Measurements from ENCODE around the gene AFAP1. TPM values are rescaled to one million over a fixed set of nuclear protein-coding genes. Genes with fewer than 3 reads are reported as not detected.
A peak's percentile ranks its signal among the peaks of the same experiment; 100 is the strongest.

Gene AFAP1
- total RNA-seq, 1 donor from 2014 or later, result 6.7 TPM

- Mint-ChIP-seq H3K27ac (no peak overlapping the region), H3K9me3 (no peaks in the 10 kb centered on the region), H3K27me3 (ENCODE audit: insufficient read depth, low read depth) (peaks cover 3% of the 10 kb centered on the region), H3K36me3 (peaks cover 22% of the 10 kb centered on the region), H3K4me1 (peaks cover 47% of the 10 kb centered on the region), H3K4me3 (no peak overlapping the region)
- no peak overlapping the region for H3K27ac ChIP-seq
- H3K79me2 ChIP-seq (ENCODE audit: low read depth), result no peaks in the 10 kb centered on the region
- H3K9me3 ChIP-seq (ENCODE audit: low read depth), result no peaks in the 10 kb centered on the region
- H3F3A ChIP-seq (ENCODE audit: low read depth), result peaks cover 18% of the 10 kb centered on the region
- H3K27me3 ChIP-seq, result no peaks in the 10 kb centered on the region
- H3K4me1 ChIP-seq, result peaks cover 13% of the 10 kb centered on the region
- TF ChIP-seq, protein P1, sequence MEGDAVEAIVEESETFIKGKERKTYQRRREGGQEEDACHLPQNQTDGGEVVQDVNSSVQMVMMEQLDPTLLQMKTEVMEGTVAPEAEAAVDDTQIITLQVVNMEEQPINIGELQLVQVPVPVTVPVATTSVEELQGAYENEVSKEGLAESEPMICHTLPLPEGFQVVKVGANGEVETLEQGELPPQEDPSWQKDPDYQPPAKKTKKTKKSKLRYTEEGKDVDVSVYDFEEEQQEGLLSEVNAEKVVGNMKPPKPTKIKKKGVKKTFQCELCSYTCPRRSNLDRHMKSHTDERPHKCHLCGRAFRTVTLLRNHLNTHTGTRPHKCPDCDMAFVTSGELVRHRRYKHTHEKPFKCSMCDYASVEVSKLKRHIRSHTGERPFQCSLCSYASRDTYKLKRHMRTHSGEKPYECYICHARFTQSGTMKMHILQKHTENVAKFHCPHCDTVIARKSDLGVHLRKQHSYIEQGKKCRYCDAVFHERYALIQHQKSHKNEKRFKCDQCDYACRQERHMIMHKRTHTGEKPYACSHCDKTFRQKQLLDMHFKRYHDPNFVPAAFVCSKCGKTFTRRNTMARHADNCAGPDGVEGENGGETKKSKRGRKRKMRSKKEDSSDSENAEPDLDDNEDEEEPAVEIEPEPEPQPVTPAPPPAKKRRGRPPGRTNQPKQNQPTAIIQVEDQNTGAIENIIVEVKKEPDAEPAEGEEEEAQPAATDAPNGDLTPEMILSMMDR (IDR thresholded peaks at IDR 0.05), result no peak
- no peak for TF ChIP-seq EZH2phosphoT487 (IDR thresholded peaks at IDR 0.05)
- TF ChIP-seq EZH2 (IDR thresholded peaks at IDR 0.05), result no peak
- H3K9ac ChIP-seq, result no peak overlapping the region
- no peak overlapping the region for H3K4me2 ChIP-seq
- H3K4me3 ChIP-seq, result no peak overlapping the region
- H4K20me1 ChIP-seq (ENCODE audit: low read depth), result peaks cover 15% of the 10 kb centered on the region
- no peak overlapping the region for H2AFZ ChIP-seq (replicated peaks)
- no peaks in the 10 kb centered on the region for H3K36me3 ChIP-seq
- DNase-seq (ENCODE audit: low spot score), result no peak
Measured at GRCh38 chr4:7801641-7802040, 138.0 kb downstream of the AFAP1 start.

DNA sequence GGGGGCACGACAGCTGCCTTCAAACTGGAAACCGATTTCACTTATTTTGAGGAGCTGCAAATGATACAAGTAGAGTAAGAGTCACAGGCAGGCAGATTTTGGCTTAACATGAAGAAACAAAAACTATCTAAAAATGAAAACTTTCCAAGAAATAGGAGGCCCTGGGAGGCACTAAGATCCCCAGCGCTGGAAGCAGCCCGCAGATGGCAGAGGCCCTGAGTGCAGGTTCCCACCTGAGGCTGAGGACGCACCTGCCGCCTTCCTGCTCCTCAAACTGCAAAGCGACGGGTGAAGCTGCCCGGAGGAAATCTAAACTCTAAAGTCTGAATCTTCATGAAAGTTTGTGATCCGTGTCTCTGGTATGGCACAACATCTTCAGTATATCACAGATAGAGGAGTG lies 138.7 kb downstream of the AFAP1 start:
- Histone ChIP-seq H3K4me1 (peaks cover 7% of the 10 kb centered on the region), H3K36me3 (no peaks in the 10 kb centered on the region), H3K9me3 (ENCODE audit: low read depth) (no peaks in the 10 kb centered on the region), H3K4me2 (no peak overlapping the region), H3K27ac (no peak overlapping the region), H3K79me2 (ENCODE audit: low read depth) (no peaks in the 10 kb centered on the region), H4K20me1 (ENCODE audit: low read depth) (peaks cover 9% of the 10 kb centered on the region), H3K9ac (no peak overlapping the region), H3F3A (ENCODE audit: low read depth) (peaks cover 12% of the 10 kb centered on the region), H3K4me3 (no peak overlapping the region), H3K27me3 (no peaks in the 10 kb centered on the region), H2AFZ (replicated peaks) (no peak overlapping the region)
- Mint-ChIP-seq H3K27me3 (ENCODE audit: insufficient read depth, low read depth) (peaks cover 3% of the 10 kb centered on the region), H3K4me3 (peak overlapping the region; percentile 44), H3K27ac (no peak overlapping the region), H3K9me3 (no peaks in the 10 kb centered on the region), H3K36me3 (peaks cover 22% of the 10 kb centered on the region), H3K4me1 (peaks cover 40% of the 10 kb centered on the region)
- TF ChIP-seq EZH2phosphoT487 (IDR thresholded peaks at IDR 0.05) (no peak), EZH2 (IDR thresholded peaks at IDR 0.05) (no peak)
- TF ChIP-seq, protein P1 (IDR thresholded peaks at IDR 0.05), result no peak
- DNase-seq (ENCODE audit: low spot score), result no peak

DNA sequence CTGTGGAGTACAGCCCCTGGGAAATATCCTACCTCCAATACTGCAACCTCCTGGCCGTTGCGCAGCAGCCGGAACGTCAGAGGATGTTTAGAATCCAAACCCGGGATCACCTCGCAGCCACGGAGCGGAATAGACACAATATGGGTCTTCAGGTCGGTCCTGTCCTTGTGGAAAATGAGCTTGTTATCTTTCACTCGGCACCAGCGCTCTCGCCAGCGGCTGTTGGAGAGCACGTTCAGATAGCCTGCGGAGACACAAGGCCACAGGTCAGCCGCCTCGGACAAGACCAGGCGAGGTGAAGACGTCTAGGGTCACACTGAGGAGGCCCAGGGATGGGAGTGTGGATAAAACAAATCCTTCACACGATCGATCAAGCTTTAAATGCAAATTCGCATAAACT lies 139.3 kb downstream of the AFAP1 start:
- no peak overlapping the region for H3K4me3 ChIP-seq
- TF ChIP-seq EZH2 (IDR thresholded peaks at IDR 0.05), result no peak
- TF ChIP-seq EZH2phosphoT487 (IDR thresholded peaks at IDR 0.05), result no peak
- TF ChIP-seq, protein P1 (IDR thresholded peaks at IDR 0.05), result no peak
- Mint-ChIP-seq H3K4me3 (no peak overlapping the region), H3K9me3 (no peaks in the 10 kb centered on the region), H3K27ac (peak overlapping the region; percentile 19), H3K27me3 (ENCODE audit: insufficient read depth, low read depth) (peaks cover 3% of the 10 kb centered on the region), H3K4me1 (peaks cover 34% of the 10 kb centered on the region), H3K36me3 (peaks cover 22% of the 10 kb centered on the region)
- no peak for DNase-seq (ENCODE audit: low spot score)
- H3K4me2 ChIP-seq, result no peak overlapping the region
- H3F3A ChIP-seq (ENCODE audit: low read depth), result peaks cover 6% of the 10 kb centered on the region
- peaks cover 5% of the 10 kb centered on the region for H4K20me1 ChIP-seq (ENCODE audit: low read depth)
- H2AFZ ChIP-seq (replicated peaks), result no peak overlapping the region
- no peaks in the 10 kb centered on the region for H3K9me3 ChIP-seq (ENCODE audit: low read depth)
- H3K4me1 ChIP-seq, result peaks cover 1% of the 10 kb centered on the region
- H3K27me3 ChIP-seq, result no peaks in the 10 kb centered on the region
- H3K36me3 ChIP-seq, result no peaks in the 10 kb centered on the region
- no peak overlapping the region for H3K27ac ChIP-seq
- H3K9ac ChIP-seq, result no peak overlapping the region
- H3K79me2 ChIP-seq (ENCODE audit: low read depth), result no peaks in the 10 kb centered on the region

Data from neural progenitor cell (in vitro differentiated cells).